K562 (cell line): ENCODE results near the gene CITED2. TPM values are rescaled to one million over a fixed set of nuclear protein-coding genes. Genes with fewer than 3 reads are reported as not detected.

Experiments
- ATAC-seq: fragments of 200-7000 bp; cut with Tn5 transposase; 3 replicates; pipeline ENCODE4 v1.9.1; 2020; ENCODE audit warnings: moderate library complexity
- BruUV-seq: library from RNA; stranded (reverse); fragments of 400-500 nt; replicated peaks from 2 replicates; lab custom pipeline; 2021; lab: Mats Ljungman, UMichigan
- CTCF ChIA-PET: fragments of 300-600 bp; formaldehyde crosslinking; extraction: SDS; loops from one replicate; lab custom pipeline; 2021; ENCODE audit warnings: low intra/inter-chr PET ratio; lab: Yijun Ruan, JAX
- POLR2A ChIA-PET: fragments of 300-600, 350-650 bp; sonication (Branson Sonifier 250); formaldehyde crosslinking; extraction: SDS; loops from one replicate; lab custom pipeline; 2021; ENCODE audit warnings: antibody characterized with exemption, inconsistent platforms; lab: Yijun Ruan, JAX
- DNase-seq, 4 experiments: peaks; one replicate each; pipeline versions ENCODE4 v3.0.0 to v3.0.0-alpha.2; 2011 to 2018; ENCODE audit warnings: low spot score in 3 of 4, mixed read lengths in 3 of 4; ENCODE audit errors: extremely low read depth in 1 of 4
- FAIRE-seq: peaks from 2 replicates; lab custom pipeline; 2011; peaks lifted over from hg19 to GRCh38; lab: Jason Lieb, UNC
- H2AFZ ChIP-seq: 2 replicates; pipeline ENCODE4 v1.6.0; 2011; ENCODE audit warnings: low read depth, low read length, control low read depth, inconsistent platforms
- H3K27ac ChIP-seq: fragments of 200-600 bp; 3 replicates; pipeline ENCODE4 v1.8.0; 2011; ENCODE audit warnings: low read depth, mild to moderate bottlenecking, control low read depth, inconsistent platforms, low read length, moderate library complexity, mixed read lengths; ENCODE audit errors: extremely low read depth
- H3K27me3 ChIP-seq, 2 experiments: fragments of 300-600 bp in 1 of 2; 2 replicates in 1 of 2; 3 replicates in 1 of 2; pipeline versions ENCODE4 v1.6.0 to v1.8.0; 2011; ENCODE audit warnings: inconsistent platforms in 2 of 2, low read length in 2 of 2, mild to moderate bottlenecking in 1 of 2, mixed read lengths in 1 of 2, moderate library complexity in 1 of 2; ENCODE audit not compliant: control insufficient read depth in 2 of 2, insufficient read depth in 2 of 2
- H3K36me3 ChIP-seq: fragments of 300-600 bp; 3 replicates; pipeline ENCODE4 v1.8.0; 2011; ENCODE audit warnings: mild to moderate bottlenecking, low read length, inconsistent platforms; ENCODE audit not compliant: control insufficient read depth, insufficient read depth
- H3K4me1 ChIP-seq, 2 experiments: fragments of 200-600 bp in 1 of 2; replicated peaks in 1 of 2; 2 replicates in 1 of 2; 3 replicates in 1 of 2; pipeline versions ENCODE4 v1.5.1 to v1.8.0; 2011; ENCODE audit warnings: inconsistent platforms in 2 of 2, low read length in 2 of 2, mild to moderate bottlenecking in 1 of 2, mixed read lengths in 1 of 2, moderate library complexity in 1 of 2; ENCODE audit not compliant: control insufficient read depth in 2 of 2, insufficient read depth in 2 of 2
- H3K4me2 ChIP-seq: 2 replicates; pipeline ENCODE4 v1.6.1; 2011; ENCODE audit warnings: low read length, control low read depth, inconsistent platforms, mixed read lengths; ENCODE audit not compliant: insufficient read depth
- H3K4me3 ChIP-seq: fragments of 200-600 bp; sonication (generic), shearing (Covaris generic); 2 replicates; pipeline ENCODE4 v1.5.1; 2016; ENCODE audit warnings: control low read depth, inconsistent platforms
- H3K79me2 ChIP-seq: fragments of 200-600 bp; 3 replicates; pipeline ENCODE4 v1.8.0; 2011; ENCODE audit warnings: low read length, inconsistent platforms; ENCODE audit not compliant: control insufficient read depth, insufficient read depth
- H3K9ac ChIP-seq, 2 experiments: 2 replicates each; pipeline versions ENCODE4 v1.6.0 to v1.6.1; 2011; ENCODE audit warnings: low read depth in 2 of 2, low read length in 2 of 2, control low read depth in 1 of 2, inconsistent platforms in 1 of 2, mild to moderate bottlenecking in 1 of 2, mixed read lengths in 1 of 2; ENCODE audit not compliant: insufficient read depth in 1 of 2
- H3K9me1 ChIP-seq: one replicate; pipeline ENCODE4 v1.6.0; 2011; ENCODE audit warnings: inconsistent platforms, mild to moderate bottlenecking, low read length, moderate library complexity; ENCODE audit not compliant: control insufficient read depth, insufficient read depth
- H3K9me3 ChIP-seq: replicated peaks from 2 replicates; pipeline ENCODE4 v1.5.1; 2011; ENCODE audit warnings: low read depth, low read length, inconsistent platforms; ENCODE audit not compliant: control insufficient read depth, insufficient read depth
- H4K20me1 ChIP-seq: replicated peaks from 2 replicates; pipeline ENCODE4 v1.6.1; 2011; ENCODE audit warnings: low read length, inconsistent platforms, mixed read lengths; ENCODE audit not compliant: control insufficient read depth, insufficient read depth
- C11orf30 ChIP-seq: fragments of 450-650 bp; IDR thresholded peaks from 2 replicates; pipeline ENCODE4 v1.6.1; 2016; ENCODE audit warnings: low read depth, mild to moderate bottlenecking
- CHD4 ChIP-seq: fragments of 200-600 bp; sonication (generic); IDR thresholded peaks from 3 replicates; pipeline ENCODE4 v1.6.1; 2012; ENCODE audit warnings: low read depth, mild to moderate bottlenecking, mixed read lengths, low read length, inconsistent platforms; ENCODE audit not compliant: insufficient read depth, insufficient replicate concordance, poor library complexity, severe bottlenecking
- CHD7 ChIP-seq: fragments of 200-600 bp; sonication (generic); IDR thresholded peaks from one replicate; pipeline ENCODE4 v1.6.1; 2012; ENCODE audit warnings: mild to moderate bottlenecking, low read depth, low read length, inconsistent platforms
- MAFG ChIP-seq: fragments of 450-650 bp; conservative IDR thresholded peaks from 2 replicates; pipeline ENCODE4 v1.6.1; 2016; ENCODE audit warnings: missing genetic modification characterization, missing compliant biosample characterization
- RCOR1 ChIP-seq, 2 experiments: IDR thresholded peaks; 2 replicates each; pipeline ENCODE4 v1.6.1; 2012; ENCODE audit warnings: low read depth in 2 of 2, low read length in 2 of 2, borderline replicate concordance in 1 of 2, improper control_type of control experiment in 1 of 2
- SRSF3 ChIP-seq: fragments of 200-400 bp; formaldehyde crosslinking; IDR thresholded peaks from 2 replicates; pipeline ENCODE4 v1.6.1; 2016; ENCODE audit warnings: mild to moderate bottlenecking, low read length, moderate library complexity; ENCODE audit not compliant: insufficient read depth
- TSC22D4 ChIP-seq: fragments of 450-650 bp; IDR thresholded peaks from 2 replicates; pipeline ENCODE4 v1.6.1; 2016; ENCODE audit warnings: missing genetic modification characterization, missing biosample characterization, control low read depth
- ZFP36 ChIP-seq: fragments of 150-350 bp; IDR thresholded peaks from 2 replicates; pipeline ENCODE4 v1.6.1; 2018; ENCODE audit warnings: low read length, low read depth; ENCODE audit not compliant: partially characterized antibody
- WGBS: fragments of 100-300 bp; shearing (Covaris generic); methylation state at CpG from one replicate; pipeline ENCODE4 v1.1.6; 2016; ENCODE audit warnings: low coverage, mixed read lengths; ENCODE audit not compliant: insufficient coverage; ENCODE audit errors: missing lambda C conversion rate; 5-methylcytosine and 5-hydroxymethylcytosine counted together
- in situ Hi-C: fragments of 300-500 bp; cut with MboI; formaldehyde crosslinking; loops from 4 replicates; pipeline ENCODE4 v1.15.0; 2018; ENCODE audit warnings: inconsistent platforms, mixed read lengths
- intact Hi-C: fragments of 100-400 bp; cut with micrococcal nuclease; formaldehyde crosslinking; loops from 2 replicates; pipeline ENCODE4 v1.14.2; 2022
- polyA plus RNA-seq, 8 experiments: library from polyadenylated mRNA; depleted of rRNA in 4 of 8; stranded (reverse) in 5 of 8; unstranded in 3 of 8; fragments of >200 nt; fragmentation: Nextera tagmentation in 2 of 8; fragmentation: Illumina TruSeq in 1 of 8; extraction: Ambion mirVana in 2 of 8; extraction: Trizol in 1 of 8; gene quantifications; 2 replicates each; pipeline versions ENCODE4 v1.2.1 to v1.2.3, GENCODE V29; 2011 to 2014; ENCODE audit warnings: inconsistent platforms in 1 of 8, missing spikeins in 1 of 8
- total RNA-seq, 7 experiments: library from RNA; depleted of rRNA in 6 of 7; stranded (reverse); fragments of >200 nt in 6 of 7; fragmentation: Illumina TruSeq in 2 of 7; extraction: Trizol in 2 of 7; gene quantifications; 2 replicates each; pipeline versions ENCODE4 v1.2.1 to v1.2.3, GENCODE V29; 2011 to 2021; ENCODE audit warnings: low replicate concordance in 1 of 7

The CITED2 gene
- total and polyA plus RNA-seq, 9 of the 15 experiments (the other 6 are each of a cell fraction or from before 2014, with no cell fraction given) = 0.21 to 86.1 (median 17.5) TPM

- TF ChIP-seq TSC22D4 (tag) (no peak), CHD4 (no peak), MAFG (tag) (peak; percentile 89), C11orf30 (peak; percentile 92), RCOR1 (IDR thresholded peaks at IDR 0.05; ENCODE audit: borderline replicate concordance in 1 of 2, low read depth in 2 of 2, low read length in 2 of 2) (peak in 1 of 2 experiments; percentile 37; a peak in 1 of 4 replicates)
Measured at GRCh38 chr6:139394027-139394649, 19.7 kb upstream of the CITED2 start (continued).

- no peak for DNase-seq
- Histone ChIP-seq H3K27me3 (no peaks in the 10 kb centered on the region), H3K9me1 (no peaks in the 10 kb centered on the region), H3K79me2 (no peaks in the 10 kb centered on the region), H4K20me1 (no peaks in the 10 kb centered on the region), H3K4me1 (peaks cover 2 to 9% of the 10 kb centered on the region in 2 experiments; a peak in 3 of 5 replicates), H3K4me3 (no peak overlapping the region), H2AFZ (peak overlapping the region; percentile 37), H3K9me3 (no peaks in the 10 kb centered on the region), H3K27ac (no peak overlapping the region), H3K9ac (no peak overlapping the region), H3K4me2 (no peak overlapping the region), H3K36me3 (no peaks in the 10 kb centered on the region)
- in situ Hi-C loops (no loop called here), intact Hi-C loops (no loop called here)
- 32% methylated on average over 1 of the region's 1 CpG for WGBS
- TF ChIP-seq CHD7 = no peak
- peak; percentile 12 for TF ChIP-seq ZFP36
- TF ChIP-seq SRSF3 = no peak
- ChIA-PET CTCF (no interaction called here), POLR2A (interaction anchor here (0.7 to 1.1 kb wide), 3 partner anchors 17 to 24 kb away, joined by 3 to 4 read pairs (median 4); no protein-coding TSS in a partner anchor)
- no peak; the same call in 2 of the 3 replicates for ATAC-seq
- no peak for FAIRE-seq
- no TSS peak for BruUV-seq
Measured at GRCh38 chr6:139392794-139393193, 18.3 kb upstream of the CITED2 start.
